ENCODE data around the gene JAK1.

GRCh38 chr1:64975127-64975526 is 8.8 kb upstream of the JAK1 start:
- no peak for TF ChIP-seq CTCF (IDR thresholded peaks at IDR 0.05)
- TF ChIP-seq POLR2A (IDR thresholded peaks at IDR 0.05) = no peak
